ENCODE data around the gene TIMM23. TPM values are rescaled to one million over a fixed set of nuclear protein-coding genes. Genes with fewer than 3 reads are reported as not detected.

Gene TIMM23
- total RNA-seq, 4 donors from 2014 or later = 17.2 to 52.6 (median 35.9) TPM

GRCh38 chr10:46014683-46015405 lies 42.6 kb downstream of the TIMM23 start:
- Histone ChIP-seq H3K4me1 (peaks cover 0 to 30% (median 17%) of the 10 kb centered on the region in 4 donors), H3K27me3 (no peaks in the 10 kb centered on the region), H3K9me3 (no peaks in the 10 kb centered on the region), H3K4me3 (no peak overlapping the region), H3K36me3 (peaks cover 0 to 44% (median 23%) of the 10 kb centered on the region in 4 donors), H3K27ac (no peak overlapping the region)
- in situ Hi-C loops (cut with MboI; ENCODE audit: low pct_ligation_motif_present in 1 of 4, low pct_unique_long_range_greater_than_20kb in 1 of 4, low sequenced_read_pairs in 3 of 4) = no loop called here
- DNase-seq = no peak
- WGBS, 2 donors (ENCODE audit: low coverage in 1 of 2) = 78% methylated on average over 5 of the region's 5 CpGs; no CpG with 5 or more reads in 1 of the 2 donors
- intact Hi-C loops (cut with DNase I; ENCODE audit: low total_unique reads) = no loop called here
- TF ChIP-seq CTCF (IDR thresholded peaks at IDR 0.05) (no peak), POLR2AphosphoS5 (IDR thresholded peaks at IDR 0.05) (no peak), POLR2A (IDR thresholded peaks at IDR 0.05) (no peak), EP300 (IDR thresholded peaks at IDR 0.05; ENCODE audit: low read depth) (no peak)

DNA sequence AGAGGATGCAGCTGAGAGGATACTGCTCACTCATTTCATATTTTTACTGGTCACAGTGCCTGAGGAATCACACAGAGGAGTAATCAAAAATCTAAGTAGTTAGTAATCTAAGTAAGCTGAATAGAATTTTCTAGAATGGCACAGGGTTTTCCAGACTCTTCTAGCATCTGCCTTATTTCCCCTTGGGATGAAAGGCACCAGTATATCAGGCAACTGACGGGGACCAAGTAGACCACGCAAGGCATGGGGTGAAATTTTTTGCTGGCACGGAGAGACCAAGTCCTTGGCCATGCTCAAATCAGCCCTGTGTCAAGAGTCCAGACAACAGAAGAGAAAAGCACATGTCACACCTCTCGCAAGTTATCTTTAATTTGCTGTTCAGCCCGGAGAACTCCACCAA lies 43.9 kb downstream of the TIMM23 start:
- Histone ChIP-seq H3K27ac (no peak overlapping the region), H3K36me3 (peaks cover 0 to 31% (median 16%) of the 10 kb centered on the region in 4 donors), H3K4me1 (peaks cover 9 to 42% (median 30%) of the 10 kb centered on the region in 4 donors), H3K27me3 (no peaks in the 10 kb centered on the region), H3K4me3 (no peak overlapping the region), H3K9me3 (no peaks in the 10 kb centered on the region)
- 92 to 98% methylated on average over 2 to 5 of the region's 5 CpGs for WGBS, 2 donors (ENCODE audit: low coverage in 1 of 2)
- no peak for DNase-seq
- intact Hi-C loops (cut with DNase I; ENCODE audit: low total_unique reads) (no loop called here), in situ Hi-C loops (cut with MboI; ENCODE audit: low pct_ligation_motif_present in 1 of 4, low pct_unique_long_range_greater_than_20kb in 1 of 4, low sequenced_read_pairs in 3 of 4) (no loop called here)
- TF ChIP-seq EP300 (IDR thresholded peaks at IDR 0.05; ENCODE audit: low read depth) = no peak
- no peak for TF ChIP-seq CTCF (IDR thresholded peaks at IDR 0.05)

- Histone ChIP-seq H3K9me3 (no peaks in the 10 kb centered on the region), H3K27ac (no peak overlapping the region)
Observed at GRCh38 chr10:46016811-46017210, 44.5 kb downstream of the TIMM23 start.

GRCh38 chr10:46017733-46018132 lies 45.4 kb downstream of the TIMM23 start:
- in situ Hi-C loops (cut with MboI; ENCODE audit: low pct_ligation_motif_present in 1 of 4, low pct_unique_long_range_greater_than_20kb in 1 of 4, low sequenced_read_pairs in 3 of 4) (no loop called here), intact Hi-C loops (cut with DNase I; ENCODE audit: low total_unique reads) (no loop called here)
- Histone ChIP-seq H3K36me3 (peaks cover 0 to 17% (median 8%) of the 10 kb centered on the region in 4 donors), H3K27me3 (no peaks in the 10 kb centered on the region), H3K27ac (no peak overlapping the region), H3K4me3 (no peak overlapping the region), H3K4me1 (peaks cover 15 to 58% (median 41%) of the 10 kb centered on the region in 4 donors), H3K9me3 (no peaks in the 10 kb centered on the region)
- DNase-seq = no peak
- TF ChIP-seq EP300 (IDR thresholded peaks at IDR 0.05; ENCODE audit: low read depth) = no peak
- no peak for TF ChIP-seq CTCF (IDR thresholded peaks at IDR 0.05)
- WGBS, 2 donors (ENCODE audit: low coverage in 1 of 2) = 78 to 79% methylated on average over 2 of the region's 2 CpGs

More at GRCh38 chr10:46016811-46017210, 44.5 kb downstream of the TIMM23 start:
- Histone ChIP-seq H3K4me3 (no peak overlapping the region), H3K36me3 (peaks cover 0 to 25% (median 13%) of the 10 kb centered on the region in 4 donors), H3K4me1 (peaks cover 10 to 48% (median 33%) of the 10 kb centered on the region in 4 donors), H3K27me3 (no peaks in the 10 kb centered on the region)
- TF ChIP-seq CTCF (IDR thresholded peaks at IDR 0.05) = no peak
- TF ChIP-seq POLR2AphosphoS5 (IDR thresholded peaks at IDR 0.05) = no peak
- no peak for TF ChIP-seq POLR2A (IDR thresholded peaks at IDR 0.05)
- TF ChIP-seq EP300 (IDR thresholded peaks at IDR 0.05; ENCODE audit: low read depth) = no peak
- DNase-seq = no peak
- intact Hi-C loops (cut with DNase I; ENCODE audit: low total_unique reads) (no loop called here), in situ Hi-C loops (cut with MboI; ENCODE audit: low pct_ligation_motif_present in 1 of 4, low pct_unique_long_range_greater_than_20kb in 1 of 4, low sequenced_read_pairs in 3 of 4) (no loop called here)
- 90% methylated on average over 1 of the region's 1 CpG for WGBS, 2 donors (ENCODE audit: low coverage in 1 of 2)
